Pancreas (tissue), 10 donors: ENCODE measurements around the gene S100A3. TPM values are rescaled to one million over a fixed set of nuclear protein-coding genes. Genes with fewer than 3 reads are reported as not detected.
"Not testable (repeated sequence)": the region's sequence is repeated elsewhere in the genome, so short reads cannot be mapped to it uniquely, and the experiment has no call there.

ENCODE experiments used
- ATAC-seq, 4 donors: fragments of 200-7000 bp; cut with Tn5 transposase; one replicate each; pipeline versions ENCODE4 v1.8.0 to v1.9.1; 2020; ENCODE audit warnings: mild to moderate bottlenecking in 4 of 4, moderate library complexity in 4 of 4
- DNase-seq, 6 donors: peaks; one replicate each; pipeline ENCODE4 v3.0.0-alpha.2; 2020
- FAIRE-seq: peaks from 2 replicates; lab custom pipeline; 2012; peaks lifted over from hg19 to GRCh38; lab: Jason Lieb, UNC
- H3K27ac ChIP-seq, 4 donors: fragments of 200-600 bp; sonication (generic); 1 replicate in 3 of 4; 2 replicates in 1 of 4; pipeline versions ENCODE4 v1.5.0 to v1.8.0; 2020
- H3K27me3 ChIP-seq, 4 donors: fragments of 200-600 bp; one replicate each; pipeline ENCODE4 v1.8.0; 2021
- H3K36me3 ChIP-seq, 3 donors: fragments of 200-600 bp; sonication (generic) in 1 of 3; one replicate each; pipeline versions ENCODE4 v1.5.0 to v1.8.0; 2020 to 2021
- H3K4me1 ChIP-seq, 3 donors: fragments of 200-600 bp; one replicate each; pipeline ENCODE4 v1.8.0; 2021
- H3K4me3 ChIP-seq, 4 donors: fragments of 200-600 bp; sonication (generic) in 2 of 4; one replicate each; pipeline versions ENCODE4 v1.5.0 to v1.8.0; 2020 to 2021
- H3K9me3 ChIP-seq, 4 donors: fragments of 200-600 bp; one replicate each; pipeline ENCODE4 v1.8.0; 2021
- CTCF ChIP-seq, 4 donors: fragments of 200-600 bp; sonication (generic) in 3 of 4; IDR thresholded peaks; one replicate each; pipeline versions ENCODE4 v1.5.0 to v1.8.0; 2021; ENCODE audit warnings: antibody characterized with exemption in 4 of 4
- WGBS, 2 donors: extraction: QIAGEN DNeasy Blood & Tissue Kit; methylation state at CpG; one replicate each; pipeline ENCODE4 v1.1.7; 2013; 5-methylcytosine and 5-hydroxymethylcytosine counted together
- intact Hi-C, 3 donors: fragments of 100-400 bp; cut with DNase I; formaldehyde crosslinking; loops; one replicate each; pipeline versions ENCODE4 v1.11.1 to v1.14.2; 2022
- polyA plus RNA-seq, 2 donors: library from polyadenylated mRNA; stranded (reverse); fragments of 200-250 nt; gene quantifications; one replicate each; pipeline ENCODE4 v1.2.3, GENCODE V29; 2013
- total RNA-seq, 6 donors: library from RNA; stranded (reverse); fragmentation: NEBNext Ultra II Directional in 4 of 6; extraction: Animal tissue kit (Norgen Biotek cat#: 25700) in 4 of 6; gene quantifications; one replicate each; pipeline versions ENCODE4 v1.2.1 to v1.2.4, GENCODE V29; 2021 to 2023
- donor health status: healthy with polysubstance abuse.
- donor health status: DM: no; HTN: no; CAD: no; lungs with moderate emphysema.
- donor health status: DM: no; HTN: no; CAD: no.
- donor health status: control.
- donor health status: control.
- donor health status: Bipolar disorder and iron deficiency.
- donor health status: DM: yes; HTN: yes; CAD: no.
- donor health status: DM: no; HTN: no; CAD: no.
- donor health status: DM: no; HTN: no; CAD: no.
- donor health status: DM: yes; HTN: yes; CAD: no.

Gene S100A3
- total and polyA plus RNA-seq, 8 donors = 0.20 to 1.1 (median 0.66) TPM; not detected in 3

DNA sequence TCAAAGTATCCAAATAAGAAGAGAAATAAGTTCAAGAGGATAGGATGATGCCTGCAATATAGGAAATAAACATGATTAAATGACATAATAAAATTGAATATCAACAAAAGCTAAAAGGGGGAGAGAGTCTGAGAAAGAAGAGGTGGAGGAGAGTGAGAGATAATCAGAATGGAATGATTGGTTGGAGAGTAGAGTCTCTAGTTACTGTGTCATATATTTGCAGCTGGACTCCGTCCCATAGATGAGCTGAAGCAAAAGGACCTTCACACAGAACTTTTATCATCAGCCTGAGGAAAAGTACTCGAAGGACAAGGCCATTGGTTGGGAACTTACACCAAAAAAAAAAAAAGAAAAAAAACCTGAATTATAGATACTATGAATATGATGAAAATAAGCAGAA, 39.4 kb upstream of the S100A3 start:
- TF ChIP-seq CTCF (IDR thresholded peaks at IDR 0.05) = no peak
- H3K36me3 ChIP-seq = no peaks in the 10 kb centered on the region
- H3K27ac ChIP-seq = no peak overlapping the region
- ATAC-seq (no peak), DNase-seq (no peak), FAIRE-seq (no peak)
- peaks cover 0 to 8% (median 0%) of the 10 kb centered on the region in 3 donors for H3K4me1 ChIP-seq
- H3K4me3 ChIP-seq = no peak overlapping the region
- H3K27me3 ChIP-seq = no peaks in the 10 kb centered on the region
- no peaks in the 10 kb centered on the region for H3K9me3 ChIP-seq
- 66 to 76% methylated on average over 2 of the region's 2 CpGs for WGBS, 2 donors
- intact Hi-C loops = no loop called here

DNA sequence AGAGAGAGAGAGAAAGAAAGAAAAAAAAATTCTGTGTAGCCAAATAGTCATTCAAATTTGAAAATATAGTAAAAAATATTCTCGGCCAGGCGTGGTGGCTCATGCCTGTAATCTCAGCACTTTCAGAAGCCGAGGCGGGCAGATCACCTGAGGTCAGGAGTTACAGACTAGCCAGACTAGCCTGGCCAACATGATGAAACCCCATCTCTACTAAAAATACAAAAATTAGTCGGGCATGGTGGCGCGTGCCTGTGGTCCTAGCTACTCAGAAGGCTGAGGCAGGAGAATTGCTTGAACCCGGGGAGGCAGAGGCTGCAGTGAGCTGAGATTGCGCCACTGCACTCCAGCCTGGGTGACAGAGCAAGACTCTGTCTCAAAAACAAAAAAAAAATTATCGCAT, 39.0 kb upstream of the S100A3 start:
- H3K27me3 ChIP-seq, H3K9me3 ChIP-seq, H3K4me3 ChIP-seq, ATAC-seq, H3K36me3 ChIP-seq, intact Hi-C loops, FAIRE-seq, H3K27ac ChIP-seq, H3K4me1 ChIP-seq, DNase-seq: not testable (repeated sequence)
- WGBS, 2 donors = 90 to 94% methylated on average over 10 of the region's 10 CpGs

DNA sequence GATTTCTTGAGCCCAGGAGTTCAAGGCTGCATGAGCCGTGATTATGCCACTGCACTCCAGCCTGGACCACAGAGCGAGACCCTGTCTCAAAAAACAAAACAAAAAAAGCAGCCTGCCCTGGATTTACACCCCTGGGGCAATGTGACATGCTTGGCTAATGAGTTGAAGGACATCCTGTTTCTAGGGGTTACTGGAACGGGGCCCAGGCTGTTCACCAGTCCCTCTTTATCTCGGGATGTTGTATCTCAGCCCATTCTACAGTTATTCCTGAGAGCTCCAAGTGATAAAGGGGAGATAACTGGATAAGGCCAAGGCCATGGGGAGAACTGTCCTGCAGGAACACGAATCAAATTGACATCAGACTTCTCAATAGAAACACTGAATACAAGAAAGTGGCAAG, 38.3 kb upstream of the S100A3 start:
- no peaks in the 10 kb centered on the region for H3K9me3 ChIP-seq
- no peak overlapping the region for H3K4me3 ChIP-seq
- FAIRE-seq (no peak), DNase-seq (no peak), ATAC-seq (no peak)
- no peak for TF ChIP-seq CTCF (IDR thresholded peaks at IDR 0.05)
- no peaks in the 10 kb centered on the region for H3K27me3 ChIP-seq
- peaks cover 0 to under 1% (median 0%) of the 10 kb centered on the region in 3 donors for H3K4me1 ChIP-seq
- no peaks in the 10 kb centered on the region for H3K36me3 ChIP-seq
- intact Hi-C loops = no loop called here
- WGBS, 2 donors = 50 to 62% methylated on average over 5 of the region's 5 CpGs
- H3K27ac ChIP-seq = no peak overlapping the region

DNA sequence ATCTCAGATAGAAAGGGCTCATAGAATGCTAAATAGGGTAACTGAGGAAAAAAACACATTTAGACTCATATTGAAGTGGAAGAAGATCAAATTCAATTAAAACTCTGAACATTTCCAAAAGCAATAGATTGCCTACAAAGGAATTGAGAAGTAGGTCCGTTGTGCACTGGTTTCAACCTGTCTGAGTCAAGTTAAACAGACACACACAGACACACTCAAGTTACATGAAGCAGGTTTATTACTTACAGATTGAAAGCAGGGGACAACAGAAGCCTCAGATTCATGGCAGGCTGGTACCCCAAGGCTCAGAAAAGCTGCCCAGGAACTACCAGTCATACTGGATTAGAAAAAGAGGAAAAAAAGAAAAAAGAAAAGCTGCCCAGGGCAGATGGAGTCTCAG, 37.3 kb upstream of the S100A3 start:
- H3K27ac ChIP-seq = no peak overlapping the region
- H3K36me3 ChIP-seq = no peaks in the 10 kb centered on the region
- no peaks in the 10 kb centered on the region for H3K4me1 ChIP-seq
- 50 to 52% methylated on average over 1 of the region's 1 CpG for WGBS, 2 donors
- H3K4me3 ChIP-seq = no peak overlapping the region
- H3K9me3 ChIP-seq = no peaks in the 10 kb centered on the region
- no peak for TF ChIP-seq CTCF (IDR thresholded peaks at IDR 0.05)
- intact Hi-C loops = no loop called here
- no peaks in the 10 kb centered on the region for H3K27me3 ChIP-seq
- FAIRE-seq (no peak), DNase-seq (no peak), ATAC-seq (no peak)

GRCh38 chr1:153585006-153585405, 35.9 kb upstream of the S100A3 start:
- intact Hi-C loops = no loop called here
- Histone ChIP-seq H3K4me1 (no peaks in the 10 kb centered on the region), H3K27me3 (no peaks in the 10 kb centered on the region), H3K27ac (no peak overlapping the region), H3K4me3 (no peak overlapping the region), H3K9me3 (no peaks in the 10 kb centered on the region), H3K36me3 (no peaks in the 10 kb centered on the region)
- no peak for DNase-seq
- FAIRE-seq = no peak
- TF ChIP-seq CTCF (IDR thresholded peaks at IDR 0.05) = no peak
- ATAC-seq = no peak
- 88 to 90% methylated on average over 1 of the region's 1 CpG for WGBS, 2 donors
